ENCODE data around the gene PISD.

DNA sequence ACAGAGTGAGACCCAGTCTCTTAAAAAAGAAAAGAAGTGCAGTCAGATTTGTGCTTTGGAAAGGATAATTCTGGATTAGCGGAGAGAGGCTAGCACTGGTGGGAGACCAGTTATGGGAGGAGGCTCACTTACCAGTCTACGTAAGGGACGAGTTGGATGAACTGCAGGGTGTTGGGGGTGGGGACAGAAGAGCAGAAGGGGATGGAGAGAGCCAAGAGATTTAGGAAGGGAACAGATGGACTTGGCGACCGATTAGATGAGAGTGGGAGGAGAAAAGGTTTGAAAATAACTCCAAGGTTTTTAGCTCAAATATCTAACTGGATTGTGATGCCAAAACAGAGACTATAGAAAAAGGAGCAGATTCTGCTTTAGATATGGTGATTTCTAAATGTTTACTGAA, 84.3 kb downstream of the PISD start:
- TF ChIP-seq CTCF (IDR thresholded peaks at IDR 0.05) (no peak), EP300 (IDR thresholded peaks at IDR 0.05) (no peak), POLR2A (IDR thresholded peaks at IDR 0.05) (no peak)
